ENCODE data around the gene SECTM1.

SECTM1 gene

DNA sequence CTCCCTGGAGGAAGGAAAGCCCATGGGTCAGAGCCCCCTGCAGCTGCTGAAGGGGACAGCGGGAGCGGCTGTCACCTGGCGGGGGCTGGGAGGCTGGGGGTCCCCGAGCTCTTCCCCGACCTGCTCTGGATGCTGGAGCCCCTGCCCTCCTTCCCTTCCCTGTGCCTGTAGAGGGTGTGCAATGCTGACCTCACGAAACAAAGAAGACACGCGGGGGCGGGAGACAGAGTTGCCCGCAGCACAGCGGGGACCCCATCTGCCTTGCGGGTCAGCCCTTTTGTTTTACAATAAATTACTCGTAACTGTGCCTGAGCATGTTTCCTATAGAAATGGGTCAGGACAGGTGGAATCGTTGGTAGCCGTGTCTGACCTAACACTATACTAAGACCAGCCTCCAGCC lies 6.3 kb downstream of the SECTM1 start:
- DNase-seq: no peak

DNA sequence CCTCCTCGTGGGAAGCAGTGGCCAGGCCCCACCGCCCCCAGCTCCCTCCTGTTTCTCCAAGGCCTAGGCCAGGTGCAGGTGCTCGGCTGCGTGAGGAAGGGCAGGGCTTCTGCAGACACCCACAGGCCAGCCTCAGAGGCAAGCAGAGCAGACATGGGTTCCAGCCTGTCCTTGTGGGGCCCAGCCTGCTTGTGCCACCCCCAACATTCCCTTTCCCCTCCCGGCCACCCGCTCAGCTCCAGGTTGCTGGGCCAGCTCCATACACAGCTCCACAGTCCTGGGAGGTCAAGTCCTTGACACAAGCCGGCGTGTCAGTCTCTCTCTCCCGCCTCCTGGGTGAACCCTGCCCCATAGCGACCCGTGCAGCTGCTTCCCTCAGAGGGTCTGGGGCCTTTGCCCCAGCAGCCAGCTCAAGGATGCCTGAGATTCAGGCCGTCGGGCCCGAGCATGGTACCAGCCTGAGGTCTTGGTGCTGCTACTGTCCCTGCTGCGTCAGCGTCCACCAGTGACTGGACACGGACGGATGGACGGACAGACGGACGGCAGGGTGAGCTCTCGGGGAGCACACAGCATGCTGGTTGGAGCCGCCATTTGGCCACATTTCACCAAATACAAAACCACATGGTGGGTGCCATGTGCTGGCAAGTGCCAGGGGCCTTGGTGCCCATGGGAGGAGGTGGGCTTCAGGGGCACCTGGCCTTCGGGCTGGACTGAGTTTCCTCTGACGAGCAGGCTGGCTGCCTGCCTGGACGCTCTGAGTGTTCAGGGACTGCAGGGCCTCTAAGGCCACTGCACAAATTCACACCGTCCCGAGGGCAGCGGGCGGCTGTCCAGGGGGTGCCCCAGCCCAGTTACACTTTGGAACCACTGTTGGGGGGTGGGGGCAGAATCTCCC lies 8.0 kb downstream of the SECTM1 start:
- no peak for DNase-seq

DNA sequence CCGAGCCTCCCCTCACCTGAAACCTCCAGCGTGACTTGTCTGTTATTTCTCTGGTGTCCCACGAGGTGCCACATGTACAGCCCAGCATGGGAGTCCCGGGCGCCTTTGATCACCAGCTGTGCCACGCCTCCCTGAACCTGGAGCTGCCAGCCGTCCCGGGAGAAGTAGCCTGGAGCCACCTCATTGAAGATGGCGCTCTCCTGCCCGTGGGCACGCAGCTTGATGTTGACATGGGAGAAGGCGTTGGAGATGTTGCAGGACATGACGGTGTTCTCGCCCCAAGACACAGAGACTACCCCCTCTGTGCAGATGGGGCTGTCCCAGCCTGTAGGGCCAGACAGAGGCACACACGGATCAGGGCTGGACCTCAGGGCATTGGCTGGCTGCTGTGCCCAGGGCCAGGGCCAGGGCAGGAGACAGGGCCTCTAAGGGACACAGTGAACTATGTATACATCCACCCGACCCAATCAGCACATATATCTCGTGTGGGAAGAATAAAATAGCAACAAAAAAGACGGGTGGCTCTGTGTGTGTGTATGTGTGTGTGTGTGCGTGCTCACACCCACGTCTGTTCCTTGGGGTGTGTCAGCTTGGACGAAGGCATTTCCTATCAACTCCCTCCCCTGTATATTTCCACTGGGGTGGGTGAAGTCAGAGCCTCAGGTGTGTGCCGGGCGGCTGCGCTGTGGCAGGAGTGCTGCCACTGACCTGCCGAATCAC lies 8.8 kb downstream of the SECTM1 start:
- DNase-seq: no peak

DNA sequence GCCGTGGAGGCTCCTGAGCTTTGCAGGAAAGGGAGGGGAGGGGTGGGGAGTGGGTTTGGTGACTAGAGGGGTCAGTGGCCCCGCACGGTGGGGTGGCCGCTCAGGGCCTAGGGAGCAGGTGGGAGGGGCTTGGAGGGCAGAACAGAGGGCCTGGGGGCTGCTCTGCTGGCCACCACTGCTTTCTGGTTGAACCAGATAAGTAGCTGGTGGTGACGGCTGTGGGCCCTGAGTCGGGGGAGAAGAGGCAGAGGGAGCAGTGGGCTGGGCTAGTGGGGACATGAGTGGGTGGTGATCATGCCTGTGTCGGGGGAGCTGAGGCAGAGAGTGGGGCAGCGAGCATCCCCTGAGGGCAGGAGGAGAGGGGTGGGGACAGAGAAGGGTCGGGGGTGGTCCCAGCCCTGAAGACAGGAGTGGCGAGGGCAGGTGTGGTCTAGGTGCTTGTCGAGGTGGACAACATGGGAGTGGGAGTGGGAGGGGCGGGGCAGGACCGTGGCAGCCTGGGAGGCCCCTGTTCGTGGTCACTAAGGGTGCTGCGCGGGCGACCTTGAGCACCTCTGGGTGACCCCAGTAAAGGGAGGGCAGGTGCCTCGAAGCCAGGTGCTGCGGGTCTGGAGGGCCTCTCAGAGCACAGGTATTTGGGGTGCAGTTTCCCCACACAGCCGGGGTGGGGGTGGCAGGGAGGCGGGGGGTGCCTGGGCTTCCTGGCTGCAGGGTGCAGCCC lies 9.9 kb downstream of the SECTM1 start:
- no peak for DNase-seq

DNA sequence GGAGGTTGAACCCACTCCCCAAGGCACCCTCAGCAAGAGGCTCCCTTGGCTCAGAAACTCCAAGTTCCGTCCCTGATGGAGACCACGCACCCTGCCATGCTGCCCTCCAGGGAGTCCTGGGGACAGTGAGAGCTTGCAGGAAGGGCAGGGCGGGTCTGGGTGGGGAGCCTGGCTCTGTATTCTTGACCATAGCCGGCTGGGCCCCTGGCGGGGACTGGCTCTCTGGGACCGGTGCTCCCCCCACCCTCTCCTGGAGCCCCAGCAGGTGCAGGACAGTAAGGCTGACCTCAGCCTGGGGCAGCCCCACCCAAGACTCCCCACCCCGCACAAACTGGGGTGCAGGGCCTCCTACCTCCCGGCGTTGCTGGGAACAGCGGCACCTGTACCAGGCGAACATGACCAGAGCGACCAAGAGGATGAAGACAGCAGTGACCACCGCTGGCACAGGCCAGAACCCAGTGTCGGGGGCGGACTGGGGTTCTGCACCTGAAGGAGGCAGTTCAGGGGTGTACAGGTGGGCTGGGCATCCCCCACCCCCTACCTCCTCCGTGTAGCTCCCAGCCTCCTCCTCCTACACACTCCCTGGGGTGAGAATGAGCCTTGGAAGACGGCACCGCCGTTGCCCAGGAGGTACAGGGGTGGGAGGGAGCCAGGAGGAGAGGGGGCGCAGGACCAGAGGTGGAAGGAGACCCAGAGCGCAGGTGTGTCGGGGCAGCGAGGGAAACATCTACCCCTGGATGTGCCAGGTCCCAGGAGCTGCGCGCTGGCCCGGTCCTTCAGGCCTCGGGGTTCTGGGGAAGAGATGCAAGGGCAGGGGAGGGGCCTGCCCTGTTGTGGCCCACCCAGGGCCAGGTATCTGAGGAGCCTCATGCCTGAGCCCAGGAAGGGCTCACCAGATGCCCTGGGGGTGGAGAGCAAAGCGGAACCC lies 10.8 kb downstream of the SECTM1 start:
- DNase-seq: no peak

DNA sequence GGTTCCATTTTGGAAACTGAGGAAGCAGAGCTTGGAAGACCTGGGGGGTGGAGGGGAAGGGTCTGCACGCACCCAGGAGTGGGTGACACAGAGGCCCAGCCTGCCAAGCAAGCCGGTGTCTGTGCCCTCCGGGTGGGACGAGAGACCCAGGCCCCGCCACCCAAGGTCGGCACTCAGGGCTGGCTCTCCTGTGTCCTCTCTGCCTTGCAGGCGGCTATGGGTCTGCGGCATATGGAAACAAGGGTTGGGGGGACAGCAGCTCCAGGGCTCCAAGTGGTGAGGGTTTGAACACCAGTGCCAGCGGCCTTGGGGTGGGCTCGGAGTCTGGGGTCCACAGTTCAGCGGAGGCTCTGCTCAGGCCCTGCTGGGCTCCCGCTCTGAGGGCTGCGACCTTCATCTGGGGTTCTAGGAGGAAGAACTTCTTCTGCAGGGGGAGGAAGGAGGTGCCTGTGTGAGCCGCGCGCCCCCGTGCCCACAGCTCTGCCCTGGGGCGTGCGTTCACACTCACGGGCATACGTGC lies 11.6 kb downstream of the SECTM1 start:
- no peak for DNase-seq

DNA sequence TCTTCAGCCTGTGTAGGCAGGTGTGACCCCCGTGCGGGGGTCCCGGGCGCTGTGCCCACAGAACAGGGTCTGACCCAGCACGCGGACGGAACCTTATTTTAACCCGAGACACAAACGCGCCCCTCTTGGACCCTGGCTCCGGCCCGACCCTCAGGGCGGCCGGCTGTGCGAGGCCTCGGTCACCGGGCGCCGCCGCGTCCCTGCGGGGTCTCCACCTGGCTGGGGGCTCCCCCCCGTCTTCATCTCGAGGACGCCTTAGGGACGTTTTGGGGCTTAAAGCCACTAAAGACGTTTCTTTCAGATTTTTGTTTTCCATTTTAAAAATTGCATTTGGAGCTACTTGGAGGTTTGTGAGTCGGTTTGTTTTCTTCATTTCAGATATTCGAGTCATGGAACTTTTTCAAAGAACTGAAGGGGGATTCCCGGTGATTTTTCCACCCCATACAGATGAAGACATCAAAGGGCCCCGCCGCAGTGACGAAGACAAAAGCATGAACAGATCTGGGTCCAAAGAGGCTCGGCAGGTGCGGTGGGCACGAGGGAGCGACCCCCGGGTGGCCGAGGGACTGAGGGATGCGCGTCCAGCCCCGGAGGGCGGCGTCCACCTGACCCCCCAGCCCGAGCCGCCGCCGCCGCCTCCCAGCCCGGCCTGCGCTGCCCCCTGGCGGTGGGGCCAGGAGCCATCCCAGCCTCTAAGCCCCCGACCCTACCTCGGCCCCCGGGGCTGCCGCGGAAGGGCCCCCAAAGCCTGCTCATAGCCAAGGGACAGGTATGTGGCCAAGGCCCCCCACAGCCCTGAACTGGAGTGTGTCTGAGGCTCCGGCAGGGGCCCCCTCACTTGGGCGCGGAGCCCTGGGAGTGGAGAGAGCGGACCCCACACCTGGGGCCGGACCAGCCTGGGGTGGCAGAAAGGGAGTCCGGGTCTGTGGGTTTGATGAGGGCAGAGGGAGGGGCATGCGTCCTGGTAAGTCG lies 12.3 kb downstream of the SECTM1 start:
- no peak for DNase-seq

DNA sequence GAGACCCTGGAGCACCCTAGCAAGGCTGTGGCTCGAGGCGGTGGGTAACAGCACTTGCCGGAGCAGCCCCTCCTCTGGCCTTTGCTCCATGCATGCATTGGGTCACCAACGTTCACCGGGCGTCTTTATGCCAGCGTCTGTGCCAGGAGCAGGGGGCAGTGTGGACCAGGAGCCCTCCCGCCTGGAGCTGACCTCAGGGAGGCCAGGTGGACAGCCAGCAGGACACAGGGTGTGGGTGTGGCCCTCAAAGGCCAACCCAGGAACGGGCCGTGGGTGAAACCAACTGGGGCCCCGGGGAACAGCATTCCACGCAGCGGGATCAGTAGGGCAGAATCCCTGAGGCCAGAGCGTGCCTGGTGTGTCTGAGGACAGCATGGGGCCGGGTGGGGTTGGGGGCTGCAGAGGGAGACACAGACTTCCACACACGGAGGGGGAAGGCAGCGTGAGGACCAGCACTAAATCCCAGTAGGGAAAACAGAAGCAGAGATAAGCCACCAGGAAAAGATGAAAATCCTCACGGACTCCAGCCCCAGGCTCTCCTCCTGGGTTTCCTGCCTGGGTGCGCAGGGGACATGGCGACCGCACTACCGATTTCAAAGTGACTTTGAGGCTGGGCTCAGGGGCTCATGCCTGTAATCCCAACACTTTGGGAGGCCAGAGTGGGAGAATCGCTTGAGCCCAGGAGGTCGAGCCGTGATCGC lies 13.3 kb downstream of the SECTM1 start:
- DNase-seq: no peak

DNA sequence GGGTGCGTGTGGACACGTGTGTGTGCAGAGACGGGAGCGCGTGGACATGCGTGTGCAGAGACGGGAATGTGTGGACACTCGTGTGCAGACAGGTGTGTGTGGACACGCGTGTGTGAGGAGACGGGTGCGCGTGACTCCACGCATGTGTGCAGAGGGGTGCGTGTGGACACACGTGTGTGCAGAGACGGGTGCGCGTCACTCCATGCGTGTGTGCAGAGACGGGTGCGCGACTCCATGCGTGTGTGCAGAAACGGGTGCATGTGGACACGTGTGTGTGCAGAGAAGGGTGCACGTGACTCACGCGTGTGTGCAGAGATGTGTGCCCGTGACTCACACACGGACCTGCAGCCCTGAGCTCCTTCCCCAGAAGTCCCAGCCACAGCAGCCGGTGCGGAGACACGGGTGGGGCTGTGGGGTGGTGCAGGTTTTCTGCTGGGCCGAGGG lies 13.9 kb downstream of the SECTM1 start:
- DNase-seq: no peak

DNA sequence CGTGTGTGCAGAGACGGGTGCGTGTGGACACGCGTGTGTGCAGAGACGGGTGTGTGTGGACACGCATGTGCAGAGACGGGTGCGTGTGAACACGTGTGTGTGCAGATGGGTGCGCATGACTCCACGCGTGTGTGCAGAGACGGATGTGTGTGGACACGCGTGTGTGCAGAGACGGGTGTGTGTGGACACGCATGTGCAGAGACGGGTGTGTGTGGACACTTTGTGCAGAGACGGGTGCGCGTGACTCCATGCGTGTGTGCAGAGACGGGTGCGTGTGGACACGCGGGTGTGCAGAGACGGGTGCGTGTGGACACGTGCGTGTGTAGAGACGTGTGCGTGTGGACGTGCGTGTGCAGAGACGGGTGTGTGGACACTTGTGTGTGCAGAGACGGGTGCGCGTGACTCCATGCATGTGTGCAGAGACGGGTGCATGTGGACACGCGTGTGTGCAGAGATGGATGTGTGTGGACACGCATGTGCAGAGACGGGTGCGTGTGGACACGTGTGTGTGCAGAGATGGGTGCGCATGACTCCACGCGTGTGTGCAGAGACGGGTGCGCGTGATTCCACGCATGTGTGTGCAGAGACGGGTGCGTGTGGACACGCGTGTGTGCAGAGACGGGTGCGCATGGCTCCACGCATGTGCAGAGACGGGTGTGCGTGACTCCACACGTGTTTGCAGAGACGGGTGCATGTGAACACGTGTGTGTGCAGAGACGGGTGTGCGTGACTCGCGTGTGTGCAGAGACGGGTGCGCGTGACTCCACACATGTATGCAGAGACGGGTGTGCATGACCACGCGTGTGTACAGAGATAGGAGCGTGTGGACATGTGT lies 14.6 kb downstream of the SECTM1 start:
- no peak for DNase-seq

DNA sequence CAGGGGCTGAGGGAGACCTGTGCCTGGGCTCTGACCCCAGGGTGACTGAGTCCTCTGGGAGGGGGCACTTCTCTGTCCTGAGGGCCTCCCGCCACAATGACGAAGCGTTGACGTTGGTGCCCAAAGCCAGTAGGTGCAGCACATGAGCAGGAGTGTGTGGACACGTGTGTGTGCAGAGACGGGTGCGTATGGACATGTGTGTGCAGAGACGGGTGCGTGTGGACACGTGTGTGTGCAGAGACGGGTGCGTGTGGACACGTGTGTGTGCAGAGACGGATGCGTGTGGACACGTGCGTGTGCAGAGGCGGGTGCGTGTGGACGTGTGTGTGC lies 15.4 kb downstream of the SECTM1 start:
- no peak for DNase-seq

DNA sequence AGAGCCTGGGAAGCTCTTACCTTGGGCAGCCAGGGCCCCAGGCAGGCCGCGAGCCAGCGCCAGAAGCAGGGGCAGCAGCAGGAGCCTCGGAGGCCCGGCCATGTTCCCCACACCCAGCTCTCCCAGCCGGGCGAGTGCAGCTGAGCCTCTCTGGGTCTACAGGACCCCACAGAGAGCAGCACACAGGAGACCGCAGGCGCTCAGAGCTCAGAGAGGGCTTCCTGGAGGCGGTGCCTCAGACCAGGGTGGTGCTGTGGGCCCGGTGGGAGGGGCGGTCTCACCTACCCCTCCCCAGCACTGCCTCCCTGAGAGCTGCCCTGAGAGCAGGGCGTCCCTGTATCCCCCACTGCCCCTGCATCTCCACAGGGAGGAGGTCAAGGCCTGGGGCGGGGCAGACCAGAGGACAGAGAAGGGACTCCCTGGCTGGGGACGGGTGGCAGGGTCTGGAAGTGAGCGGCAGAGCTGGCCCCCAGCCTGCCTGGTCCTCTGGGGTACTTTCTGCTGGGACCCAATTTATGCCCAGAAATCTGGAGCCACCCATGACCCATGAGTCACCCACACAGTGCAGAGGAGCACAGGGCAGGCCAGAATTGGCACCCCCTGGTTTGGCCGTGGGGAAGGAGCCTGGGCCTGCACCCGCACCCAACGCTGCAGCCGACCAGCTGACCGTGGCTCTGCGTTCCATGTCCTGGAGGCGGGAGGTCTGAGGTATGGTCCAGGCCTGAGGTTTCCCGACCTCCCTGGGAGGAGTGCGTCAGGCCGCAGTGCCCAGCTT lies 16.0 kb downstream of the SECTM1 start, which contains the start of gene CD7:
Gene CD7 (minus strand): TSS at position 215 of the 775 bp plus-strand sequence. CDS start 113 bp downstream, at position 102.
- no peak for DNase-seq

DNA sequence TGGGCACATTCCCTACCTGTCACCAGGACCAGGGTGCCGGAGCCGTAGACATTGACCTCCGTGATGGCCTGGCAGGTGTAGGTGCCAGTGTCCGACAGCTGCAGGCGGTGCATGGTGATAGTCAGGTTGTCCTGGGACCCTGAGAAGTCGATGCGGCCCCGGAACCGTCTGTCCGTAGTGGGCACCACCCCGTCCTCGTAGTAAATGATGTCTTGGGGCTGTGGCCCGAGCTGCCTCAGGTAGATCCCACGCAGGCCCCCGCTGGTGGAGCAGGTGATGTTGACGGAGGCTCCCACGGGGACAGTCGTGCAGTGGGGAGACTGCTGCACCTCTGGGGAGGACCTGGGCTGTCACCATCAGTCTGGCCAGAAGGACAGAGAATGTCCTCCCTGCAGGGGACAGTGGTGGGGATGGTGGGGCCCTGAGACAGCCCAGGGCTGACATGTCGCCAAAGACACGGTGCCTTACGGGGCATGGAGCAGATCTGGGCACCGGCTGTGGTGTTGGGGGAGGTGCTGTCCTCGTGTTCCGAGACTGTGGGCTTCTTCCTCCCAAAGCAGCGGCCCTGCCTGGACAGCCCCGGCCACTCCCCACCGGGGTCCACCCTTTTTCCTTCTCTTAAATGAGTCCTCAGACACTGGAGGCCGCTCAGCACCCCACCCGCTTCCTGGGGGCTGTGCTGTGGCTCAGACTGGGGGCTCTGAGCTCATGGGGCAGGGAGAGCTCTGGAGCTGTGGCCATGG lies 16.7 kb downstream of the SECTM1 start:
- DNase-seq: no peak

DNA sequence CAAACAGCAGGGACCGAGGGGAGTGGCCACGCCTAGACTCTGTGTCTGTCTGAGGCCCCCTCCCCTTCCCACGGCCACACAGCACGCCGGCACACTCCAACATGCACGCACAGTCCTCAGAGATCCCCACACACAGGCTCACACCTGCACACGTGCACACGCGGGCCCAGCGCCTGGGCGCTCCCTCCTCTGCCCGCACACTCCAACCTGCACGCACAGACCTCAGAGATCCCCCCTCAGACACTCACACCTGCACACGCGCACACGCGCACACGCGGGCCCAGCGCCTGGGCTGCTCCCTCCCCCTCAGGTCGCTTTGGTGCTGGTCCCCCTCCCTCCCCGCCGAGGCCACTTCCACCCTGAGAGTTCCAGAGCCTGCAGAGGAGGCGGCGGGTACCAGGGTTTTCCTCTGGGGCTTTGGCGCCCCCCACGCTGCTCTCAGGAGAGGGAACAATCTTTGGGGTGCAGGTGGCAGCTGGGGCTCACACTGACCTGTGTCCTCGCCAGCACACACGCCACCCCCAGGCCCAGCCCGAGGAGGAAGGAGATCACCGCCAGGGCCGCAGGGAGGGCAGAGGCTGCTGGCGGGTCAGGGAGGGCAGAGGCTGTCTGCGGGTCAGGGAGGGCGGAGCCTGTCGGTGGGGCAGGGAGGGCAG lies 17.7 kb downstream of the SECTM1 start:
- no peak for DNase-seq

DNA sequence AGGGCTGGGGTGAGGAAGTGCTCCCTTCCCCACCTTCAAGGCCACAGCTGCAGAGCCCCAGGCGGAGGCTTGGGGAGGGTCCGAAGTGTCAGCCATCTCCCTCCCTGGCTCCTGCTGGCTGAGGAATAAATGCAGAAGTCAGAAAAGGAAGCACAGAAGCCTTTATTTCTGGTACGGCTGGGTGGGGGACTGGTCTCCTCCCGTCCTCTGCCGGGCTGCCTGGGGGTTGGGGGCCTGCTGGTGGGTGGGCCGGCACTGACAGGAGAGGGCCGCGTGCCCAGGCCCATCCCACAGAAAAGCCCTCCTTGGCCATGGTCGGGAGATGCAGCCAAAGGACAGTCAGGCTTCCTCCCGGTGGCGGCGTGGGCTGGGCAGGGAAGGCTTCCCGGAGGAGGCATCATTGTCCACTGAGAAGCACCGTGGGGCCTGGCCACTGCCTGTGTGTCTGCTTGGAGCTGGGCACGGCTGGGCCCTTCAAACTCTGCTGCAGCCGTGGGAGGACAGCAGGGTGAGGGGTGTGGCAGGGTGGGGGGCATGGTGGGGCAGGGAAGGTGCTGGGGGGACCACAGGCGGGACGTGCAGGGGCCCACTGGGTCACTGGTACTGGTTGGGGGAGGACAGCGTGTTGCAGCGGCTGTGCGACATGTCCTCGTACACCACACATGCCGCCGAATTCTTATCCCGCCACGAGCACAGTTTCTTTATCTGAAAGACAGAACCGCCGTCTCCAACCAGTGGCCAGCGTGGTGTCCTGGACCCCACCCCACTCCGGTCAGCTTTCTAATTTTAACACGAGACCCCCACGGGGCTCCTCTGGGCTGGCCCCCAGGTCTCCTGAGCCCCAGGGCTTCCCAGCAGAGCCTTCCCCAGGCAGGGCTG lies 18.6 kb downstream of the SECTM1 start:
- DNase-seq: no peak

Measured in NCI-H2081 treated with DMSO at 0.1 percent for 48 hours (cell line).